Ishikawa (cell line): ENCODE measurements around the gene ITGA5.

Source experiments
- CEBPB ChIP-seq: IDR thresholded peaks from 2 replicates; pipeline ENCODE4 v1.6.1; 2012
- CREB1 ChIP-seq: IDR thresholded peaks from 2 replicates; pipeline ENCODE4 v1.6.1; 2012; ENCODE audit warnings: low read depth
- EGR1 ChIP-seq: IDR thresholded peaks from 2 replicates; pipeline ENCODE4 v1.6.1; 2012
- EP300 ChIP-seq: IDR thresholded peaks from 2 replicates; pipeline ENCODE4 v1.6.1; 2012; ENCODE audit warnings: borderline replicate concordance
- FOXM1 ChIP-seq: IDR thresholded peaks from 2 replicates; pipeline ENCODE4 v1.6.1; 2012; ENCODE audit warnings: low read depth, borderline replicate concordance
- NFIC ChIP-seq: IDR thresholded peaks from 2 replicates; pipeline ENCODE4 v1.6.1; 2012
- RAD21 ChIP-seq: IDR thresholded peaks from 2 replicates; pipeline ENCODE4 v1.6.1; 2012; ENCODE audit warnings: low read depth
- TAF1 ChIP-seq: IDR thresholded peaks from 2 replicates; pipeline ENCODE4 v1.6.1; 2012; ENCODE audit warnings: low read depth, mild to moderate bottlenecking
- TCF12 ChIP-seq: IDR thresholded peaks from 2 replicates; pipeline ENCODE4 v1.6.1; 2012; ENCODE audit warnings: low read depth
- TEAD4 ChIP-seq: IDR thresholded peaks from 2 replicates; pipeline ENCODE4 v1.6.1; 2012
- YY1 ChIP-seq: IDR thresholded peaks from 2 replicates; pipeline ENCODE4 v1.6.1; 2012; ENCODE audit warnings: low read depth
- ZBTB7A ChIP-seq: IDR thresholded peaks from 2 replicates; pipeline ENCODE4 v1.6.1; 2012; ENCODE audit warnings: low read depth
- TF ChIP-seq, protein P1 (sequence below): IDR thresholded peaks from 2 replicates; pipeline ENCODE4 v1.6.1; 2012
- TF ChIP-seq, protein P2 (sequence below): IDR thresholded peaks from 2 replicates; pipeline ENCODE4 v1.6.1; 2012; ENCODE audit warnings: low read depth, mild to moderate bottlenecking
- TF ChIP-seq, protein P3 (sequence below): IDR thresholded peaks from 2 replicates; pipeline ENCODE4 v1.6.1; 2012

The ITGA5 gene

DNA sequence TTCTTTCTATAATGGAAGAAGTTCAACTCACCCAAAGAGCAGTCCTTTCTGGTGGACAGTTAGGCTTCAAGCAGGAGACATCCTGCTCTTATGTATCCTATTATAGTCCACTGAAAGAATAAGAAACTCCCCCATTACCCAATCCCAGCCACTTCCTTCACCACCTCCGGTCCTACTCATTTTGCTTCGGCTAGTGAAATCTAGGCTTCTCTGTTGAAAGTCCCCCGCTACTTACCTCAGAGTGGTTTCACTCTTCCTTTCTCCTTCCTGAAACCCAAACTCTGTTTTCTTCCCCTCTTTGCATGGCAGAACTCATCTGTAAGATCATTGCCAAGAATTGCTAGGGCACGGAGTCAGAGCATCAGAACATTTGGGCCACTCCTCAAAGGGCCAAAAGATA lies 54.7 kb downstream of the ITGA5 start, which contains the start of gene GPR84:
Gene GPR84 (minus strand): TSS at position 74 of the 400 bp plus-strand sequence. CDS start 635 bp downstream, outside the sequence.
- TF ChIP-seq FOXM1, result no peak
- TF ChIP-seq EGR1, result no peak
- TF ChIP-seq, protein P1, sequence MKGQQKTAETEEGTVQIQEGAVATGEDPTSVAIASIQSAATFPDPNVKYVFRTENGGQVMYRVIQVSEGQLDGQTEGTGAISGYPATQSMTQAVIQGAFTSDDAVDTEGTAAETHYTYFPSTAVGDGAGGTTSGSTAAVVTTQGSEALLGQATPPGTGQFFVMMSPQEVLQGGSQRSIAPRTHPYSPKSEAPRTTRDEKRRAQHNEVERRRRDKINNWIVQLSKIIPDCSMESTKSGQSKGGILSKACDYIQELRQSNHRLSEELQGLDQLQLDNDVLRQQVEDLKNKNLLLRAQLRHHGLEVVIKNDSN, result no peak
- TF ChIP-seq CEBPB, result no peak
- TF ChIP-seq, protein P2, sequence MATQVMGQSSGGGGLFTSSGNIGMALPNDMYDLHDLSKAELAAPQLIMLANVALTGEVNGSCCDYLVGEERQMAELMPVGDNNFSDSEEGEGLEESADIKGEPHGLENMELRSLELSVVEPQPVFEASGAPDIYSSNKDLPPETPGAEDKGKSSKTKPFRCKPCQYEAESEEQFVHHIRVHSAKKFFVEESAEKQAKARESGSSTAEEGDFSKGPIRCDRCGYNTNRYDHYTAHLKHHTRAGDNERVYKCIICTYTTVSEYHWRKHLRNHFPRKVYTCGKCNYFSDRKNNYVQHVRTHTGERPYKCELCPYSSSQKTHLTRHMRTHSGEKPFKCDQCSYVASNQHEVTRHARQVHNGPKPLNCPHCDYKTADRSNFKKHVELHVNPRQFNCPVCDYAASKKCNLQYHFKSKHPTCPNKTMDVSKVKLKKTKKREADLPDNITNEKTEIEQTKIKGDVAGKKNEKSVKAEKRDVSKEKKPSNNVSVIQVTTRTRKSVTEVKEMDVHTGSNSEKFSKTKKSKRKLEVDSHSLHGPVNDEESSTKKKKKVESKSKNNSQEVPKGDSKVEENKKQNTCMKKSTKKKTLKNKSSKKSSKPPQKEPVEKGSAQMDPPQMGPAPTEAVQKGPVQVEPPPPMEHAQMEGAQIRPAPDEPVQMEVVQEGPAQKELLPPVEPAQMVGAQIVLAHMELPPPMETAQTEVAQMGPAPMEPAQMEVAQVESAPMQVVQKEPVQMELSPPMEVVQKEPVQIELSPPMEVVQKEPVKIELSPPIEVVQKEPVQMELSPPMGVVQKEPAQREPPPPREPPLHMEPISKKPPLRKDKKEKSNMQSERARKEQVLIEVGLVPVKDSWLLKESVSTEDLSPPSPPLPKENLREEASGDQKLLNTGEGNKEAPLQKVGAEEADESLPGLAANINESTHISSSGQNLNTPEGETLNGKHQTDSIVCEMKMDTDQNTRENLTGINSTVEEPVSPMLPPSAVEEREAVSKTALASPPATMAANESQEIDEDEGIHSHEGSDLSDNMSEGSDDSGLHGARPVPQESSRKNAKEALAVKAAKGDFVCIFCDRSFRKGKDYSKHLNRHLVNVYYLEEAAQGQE, result no peak
- TF ChIP-seq TEAD4, result no peak
- no peak for TF ChIP-seq TAF1
- TF ChIP-seq RAD21, result no peak
- TF ChIP-seq ZBTB7A, result no peak

DNA sequence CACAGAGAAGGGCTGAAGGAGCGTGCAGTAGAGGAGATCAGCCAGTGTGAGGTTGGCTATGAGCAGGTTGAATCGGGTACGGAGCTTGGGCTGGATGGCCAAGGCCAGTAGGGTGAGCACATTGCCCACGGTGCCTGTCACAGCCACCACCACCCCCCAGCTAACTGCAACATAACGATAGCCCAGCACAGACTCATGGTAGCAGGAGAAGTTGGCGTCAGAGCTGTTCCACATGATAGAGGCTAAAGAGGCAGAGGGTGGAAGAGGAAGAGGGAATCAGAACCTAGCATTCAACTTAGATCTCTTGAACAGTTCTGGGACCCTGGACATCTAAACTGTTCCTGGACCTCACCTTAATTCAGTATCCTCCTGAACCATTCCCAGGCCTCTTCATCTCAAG lies 55.4 kb downstream of the ITGA5 start:
- TF ChIP-seq TEAD4, result no peak
- no peak for TF ChIP-seq TCF12
- no peak for TF ChIP-seq FOXM1
- TF ChIP-seq EGR1, result no peak
- TF ChIP-seq, protein P1, result no peak
- TF ChIP-seq CEBPB, result no peak
- TF ChIP-seq ZBTB7A, result no peak
- TF ChIP-seq RAD21, result no peak
- TF ChIP-seq, protein P2, result no peak
- TF ChIP-seq EP300, result no peak
- no peak for TF ChIP-seq CREB1
- no peak for TF ChIP-seq TAF1
- no peak for TF ChIP-seq NFIC

DNA sequence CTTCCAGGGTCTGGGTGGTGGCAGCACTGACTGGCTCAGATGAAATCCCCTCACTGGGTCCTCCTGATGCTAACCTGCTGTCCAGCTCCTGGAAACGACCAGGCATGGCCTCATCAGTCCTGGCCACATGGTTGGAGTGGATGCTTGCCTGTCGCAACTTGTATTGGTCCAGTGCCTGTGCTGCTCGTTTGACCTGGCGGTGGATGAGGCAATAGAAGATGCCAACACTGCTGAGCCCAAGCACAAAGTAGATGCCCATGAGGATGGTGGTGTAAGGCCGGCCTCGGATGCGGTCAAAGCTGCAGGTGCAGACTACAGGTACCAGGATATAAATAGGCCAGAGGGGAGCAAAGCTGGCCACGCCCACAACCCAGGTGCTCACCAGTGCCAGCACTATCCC lies 56.0 kb downstream of the ITGA5 start:
- no peak for TF ChIP-seq ZBTB7A
- TF ChIP-seq YY1, result no peak
- TF ChIP-seq TEAD4, result no peak

DNA sequence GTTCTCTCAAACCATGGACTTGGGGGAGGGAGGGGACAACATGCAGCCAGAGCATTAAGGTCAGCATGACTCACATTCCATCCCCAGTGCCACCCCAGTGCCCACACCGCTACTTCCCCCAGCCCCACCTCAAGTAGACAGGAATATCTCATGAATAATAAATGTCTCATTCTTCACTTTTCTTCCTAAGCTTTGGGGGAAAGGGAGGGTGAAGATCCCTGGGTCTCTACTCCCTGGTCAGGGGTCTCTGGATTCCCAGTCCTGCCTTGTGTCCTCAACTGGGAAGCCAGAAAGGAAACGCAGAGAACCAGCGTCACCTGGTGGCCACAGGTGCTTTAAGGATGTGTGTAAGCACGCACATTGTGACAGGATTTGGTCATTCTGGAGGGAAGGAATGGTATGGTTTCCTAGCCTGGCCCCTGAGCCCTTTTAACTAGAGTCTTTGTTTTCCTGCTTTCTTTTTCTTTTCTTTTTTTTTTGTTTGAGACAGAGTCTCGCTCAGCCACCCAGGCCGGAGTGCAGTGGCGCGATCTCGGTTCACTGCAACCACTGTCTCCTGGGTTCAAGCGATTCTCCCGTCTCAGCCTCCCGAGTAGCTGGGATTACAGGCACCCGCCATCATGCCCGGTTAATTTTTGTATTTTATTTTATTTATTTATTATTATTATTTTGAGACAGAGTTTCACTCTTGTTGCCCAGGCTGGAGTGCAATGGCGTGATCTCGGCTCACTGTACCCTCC lies 58.2 kb downstream of the ITGA5 start:
- TF ChIP-seq CREB1 (no peak), EP300 (no peak), YY1 (0 out of 2 replicates have a peak, but pooled peaks have one; percentile 21), EGR1 (no peak), ZBTB7A (peak; percentile 56; the same call in 1 of the 2 replicates), TCF12 (no peak), CEBPB (no peak), RAD21 (peak; percentile 100), TEAD4 (peak; percentile 49; the same call in 1 of the 2 replicates)
- TF ChIP-seq, protein P1, result no peak
- TF ChIP-seq, protein P2, result no peak
- TF ChIP-seq, protein P3, sequence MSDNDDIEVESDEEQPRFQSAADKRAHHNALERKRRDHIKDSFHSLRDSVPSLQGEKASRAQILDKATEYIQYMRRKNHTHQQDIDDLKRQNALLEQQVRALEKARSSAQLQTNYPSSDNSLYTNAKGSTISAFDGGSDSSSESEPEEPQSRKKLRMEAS, result no peak; the same call in 1 of the 2 replicates
